ENCODE results near the gene CDNF. TPM values are rescaled to one million over a fixed set of nuclear protein-coding genes. Genes with fewer than 3 reads are reported as not detected.

The CDNF gene
- total RNA-seq, 1 experiment from 2014 or later, result 1.2 TPM

DNA sequence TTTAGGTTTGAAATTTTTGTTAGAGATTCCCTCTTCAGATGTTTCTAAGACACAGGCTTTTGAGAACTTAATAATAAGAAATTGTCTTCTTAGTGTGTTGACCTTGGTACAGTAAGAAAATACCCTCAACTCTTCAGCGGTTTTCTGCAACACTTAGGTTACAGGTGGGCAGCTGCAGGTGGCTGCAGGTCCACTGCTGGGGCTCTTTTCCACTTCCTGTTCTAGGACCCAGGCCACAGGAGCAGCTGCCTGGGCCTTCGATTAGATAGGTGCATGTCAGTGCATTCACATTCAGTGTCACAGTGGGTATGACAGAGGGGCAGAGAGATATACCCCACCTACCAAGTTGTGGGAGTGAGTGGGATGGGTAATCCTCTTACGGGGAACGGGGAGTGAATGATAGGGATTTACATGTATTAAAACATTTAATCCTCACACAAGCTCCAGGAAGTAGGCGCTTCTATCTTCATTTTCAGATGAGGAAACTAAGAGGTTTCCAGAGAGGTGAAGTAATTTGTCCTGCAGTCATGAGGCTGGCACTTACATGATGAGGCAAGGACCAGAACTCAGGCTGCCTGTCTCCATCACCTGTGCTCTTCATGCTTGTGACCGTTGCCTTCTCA is 20.6 kb upstream of the CDNF start:
- H3K9me2 ChIP-seq (replicated peaks; ENCODE audit: low read length), result no peaks in the 10 kb centered on the region
- ATAC-seq (no peak), DNase-seq (no peak)
- H3K4me1 ChIP-seq (ENCODE audit: insufficient read depth, low read length), result no peaks in the 10 kb centered on the region
- TF ChIP-seq EZH2phosphoT487 (IDR thresholded peaks at IDR 0.05; ENCODE audit: borderline replicate concordance, low read length) (no peak), EZH2 (IDR thresholded peaks at IDR 0.05; ENCODE audit: low read length, unreplicated experiment) (no peak)
- TF ChIP-seq, protein P1, sequence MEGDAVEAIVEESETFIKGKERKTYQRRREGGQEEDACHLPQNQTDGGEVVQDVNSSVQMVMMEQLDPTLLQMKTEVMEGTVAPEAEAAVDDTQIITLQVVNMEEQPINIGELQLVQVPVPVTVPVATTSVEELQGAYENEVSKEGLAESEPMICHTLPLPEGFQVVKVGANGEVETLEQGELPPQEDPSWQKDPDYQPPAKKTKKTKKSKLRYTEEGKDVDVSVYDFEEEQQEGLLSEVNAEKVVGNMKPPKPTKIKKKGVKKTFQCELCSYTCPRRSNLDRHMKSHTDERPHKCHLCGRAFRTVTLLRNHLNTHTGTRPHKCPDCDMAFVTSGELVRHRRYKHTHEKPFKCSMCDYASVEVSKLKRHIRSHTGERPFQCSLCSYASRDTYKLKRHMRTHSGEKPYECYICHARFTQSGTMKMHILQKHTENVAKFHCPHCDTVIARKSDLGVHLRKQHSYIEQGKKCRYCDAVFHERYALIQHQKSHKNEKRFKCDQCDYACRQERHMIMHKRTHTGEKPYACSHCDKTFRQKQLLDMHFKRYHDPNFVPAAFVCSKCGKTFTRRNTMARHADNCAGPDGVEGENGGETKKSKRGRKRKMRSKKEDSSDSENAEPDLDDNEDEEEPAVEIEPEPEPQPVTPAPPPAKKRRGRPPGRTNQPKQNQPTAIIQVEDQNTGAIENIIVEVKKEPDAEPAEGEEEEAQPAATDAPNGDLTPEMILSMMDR (conservative IDR thresholded peaks at IDR 0.05; ENCODE audit: low read depth, low read length), result no peak
- H3K79me2 ChIP-seq (ENCODE audit: low read length), result no peaks in the 10 kb centered on the region
- H2AFZ ChIP-seq (ENCODE audit: low read length), result no peak overlapping the region
- BruUV-seq (replicated peaks), result no TSS peak
- no peaks in the 10 kb centered on the region for H3K27me3 ChIP-seq (ENCODE audit: low read length)
- no peaks in the 10 kb centered on the region for H3F3A ChIP-seq (ENCODE audit: low read length, unreplicated experiment)
- no peak overlapping the region for H3K4me3 ChIP-seq (ENCODE audit: low read length)
- H3K4me2 ChIP-seq (ENCODE audit: low read length), result no peak overlapping the region
- H3K27ac ChIP-seq (ENCODE audit: low read length), result no peak overlapping the region
- intact Hi-C loops (cut with micrococcal nuclease), result no loop called here
- H3K9me3 ChIP-seq (ENCODE audit: low read length), result no peaks in the 10 kb centered on the region
- no peak overlapping the region for H3K9ac ChIP-seq (ENCODE audit: low read length)
- no peaks in the 10 kb centered on the region for H3K36me3 ChIP-seq (ENCODE audit: low read depth, low read length)
- ChIA-PET POLR2A (ENCODE audit: unreplicated experiment) (no interaction called here), CTCF (no interaction called here)
- no peaks in the 10 kb centered on the region for H4K20me1 ChIP-seq (ENCODE audit: low read length)

GRCh38 chr10:14855453-14855852 is 17.6 kb upstream of the CDNF start:
- H3K36me3 ChIP-seq (ENCODE audit: low read depth, low read length), result no peaks in the 10 kb centered on the region
- H3K27me3 ChIP-seq (ENCODE audit: low read length), result no peaks in the 10 kb centered on the region
- no peaks in the 10 kb centered on the region for H3K79me2 ChIP-seq (ENCODE audit: low read length)
- no peak for ATAC-seq
- BruUV-seq (replicated peaks), result no TSS peak
- CTCF ChIA-PET, result no interaction called here
- H3K9me3 ChIP-seq (ENCODE audit: low read length), result no peaks in the 10 kb centered on the region
- H4K20me1 ChIP-seq (ENCODE audit: low read length), result no peaks in the 10 kb centered on the region
- H3F3A ChIP-seq (ENCODE audit: low read length, unreplicated experiment), result no peaks in the 10 kb centered on the region
- intact Hi-C loops (cut with micrococcal nuclease), result no loop called here
- H2AFZ ChIP-seq (ENCODE audit: low read length), result no peak overlapping the region
- no peak overlapping the region for H3K4me2 ChIP-seq (ENCODE audit: low read length)
- H3K9ac ChIP-seq (ENCODE audit: low read length), result no peak overlapping the region
- no peak for TF ChIP-seq EZH2 (IDR thresholded peaks at IDR 0.05; ENCODE audit: low read length, unreplicated experiment)
- TF ChIP-seq, protein P1 (conservative IDR thresholded peaks at IDR 0.05; ENCODE audit: low read depth, low read length), result no peak
- TF ChIP-seq EZH2phosphoT487 (IDR thresholded peaks at IDR 0.05; ENCODE audit: borderline replicate concordance, low read length), result no peak
- no peak overlapping the region for H3K27ac ChIP-seq (ENCODE audit: low read length)
- H3K9me2 ChIP-seq (replicated peaks; ENCODE audit: low read length), result no peaks in the 10 kb centered on the region
- no peak for DNase-seq
- no peak overlapping the region for H3K4me3 ChIP-seq (ENCODE audit: low read length)
- H3K4me1 ChIP-seq (ENCODE audit: insufficient read depth, low read length), result no peaks in the 10 kb centered on the region
- POLR2A ChIA-PET (ENCODE audit: unreplicated experiment), result no interaction called here

DNA sequence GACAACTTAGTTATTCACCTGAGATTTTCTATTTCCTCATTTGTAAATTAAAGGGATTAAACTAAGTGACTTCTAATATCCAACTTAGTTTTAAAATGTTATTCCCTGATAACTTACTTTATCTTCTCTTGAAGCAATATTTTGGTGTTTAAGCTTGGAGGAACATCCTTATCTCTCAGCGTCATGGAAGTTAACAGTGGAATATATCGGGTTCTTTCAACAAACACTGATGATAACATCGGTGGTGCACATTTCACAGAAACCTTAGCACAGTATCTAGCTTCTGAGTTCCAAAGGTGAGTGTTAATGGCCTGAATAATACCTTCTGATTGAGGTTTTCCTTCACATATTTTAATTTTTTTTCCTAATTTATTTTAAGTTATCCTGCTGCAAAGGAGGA is 14.4 kb upstream of the CDNF start:
- Histone ChIP-seq H3K4me1 (ENCODE audit: insufficient read depth, low read length) (no peaks in the 10 kb centered on the region), H3K4me2 (ENCODE audit: low read length) (no peak overlapping the region), H3K9me3 (ENCODE audit: low read length) (no peaks in the 10 kb centered on the region), H3K36me3 (ENCODE audit: low read depth, low read length) (0 out of 2 replicates have a peak, but pooled peaks cover 4% of the 10 kb centered on the region), H3K9me2 (replicated peaks; ENCODE audit: low read length) (no peaks in the 10 kb centered on the region), H3K27ac (ENCODE audit: low read length) (no peak overlapping the region), H3K27me3 (ENCODE audit: low read length) (no peaks in the 10 kb centered on the region), H3K4me3 (ENCODE audit: low read length) (no peak overlapping the region), H3K79me2 (ENCODE audit: low read length) (no peaks in the 10 kb centered on the region), H3F3A (ENCODE audit: low read length, unreplicated experiment) (no peaks in the 10 kb centered on the region), H3K9ac (ENCODE audit: low read length) (no peak overlapping the region), H2AFZ (ENCODE audit: low read length) (no peak overlapping the region), H4K20me1 (ENCODE audit: low read length) (no peaks in the 10 kb centered on the region)
- intact Hi-C loops (cut with micrococcal nuclease), result no loop called here
- TF ChIP-seq EZH2phosphoT487 (IDR thresholded peaks at IDR 0.05; ENCODE audit: borderline replicate concordance, low read length) (no peak), EZH2 (IDR thresholded peaks at IDR 0.05; ENCODE audit: low read length, unreplicated experiment) (no peak)
- TF ChIP-seq, protein P1 (conservative IDR thresholded peaks at IDR 0.05; ENCODE audit: low read depth, low read length), result no peak
- ChIA-PET POLR2A (ENCODE audit: unreplicated experiment) (no interaction called here), CTCF (no interaction called here)
- ATAC-seq (no peak), DNase-seq (no peak)
- BruUV-seq (replicated peaks), result no TSS peak

Measured in PC-3 (cell line).